ENCODE results near the gene SUPT5H. TPM values are rescaled to one million over a fixed set of nuclear protein-coding genes. Genes with fewer than 3 reads are reported as not detected.
A peak's percentile ranks its signal among the peaks of the same experiment; 100 is the strongest.

Gene SUPT5H
- total RNA-seq, 1 experiment from 2014 or later: 171 TPM

DNA sequence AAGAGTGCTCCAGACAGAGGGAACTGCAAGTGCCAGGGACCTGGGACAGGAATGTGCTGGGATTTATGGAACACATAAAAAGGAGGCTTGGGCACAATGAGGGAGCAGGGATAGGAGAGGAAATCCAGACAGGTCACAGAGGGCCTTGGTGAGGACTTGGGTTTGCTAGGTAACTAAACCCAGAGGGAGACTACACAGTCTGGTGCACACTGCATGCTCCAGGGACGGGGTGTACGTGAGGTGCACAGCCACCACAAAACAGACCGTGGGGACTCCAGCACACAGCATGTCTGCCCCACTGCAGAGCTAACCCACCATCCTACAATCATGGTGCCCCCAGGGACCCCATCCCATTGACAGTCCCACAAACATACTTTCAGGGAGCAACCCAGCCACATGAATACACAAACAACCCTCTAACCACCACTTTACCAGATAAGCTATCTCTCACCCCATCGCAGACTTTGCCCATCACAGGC lies 44.3 kb upstream of the SUPT5H start:
- POLR2A ChIA-PET: interaction anchor here (0.5 to 2.8 kb wide), 7 partner anchors 8 to 63 kb away, joined by 3 to 33 read pairs (median 7); partner anchors contain the start of genes MED29, PAF1, RPS16 and SAMD4B
- DNase-seq: no peak
- H3K9me3 Mint-ChIP-seq (ENCODE audit: unreplicated experiment): no peaks in the 10 kb centered on the region
- BruUV-seq (replicated peaks): TSS peak; percentile 40
- intact Hi-C loops (cut with micrococcal nuclease; ENCODE audit: unreplicated experiment): no loop called here
- H3K9me3 ChIP-seq: no peaks in the 10 kb centered on the region
- TF ChIP-seq, protein P1, sequence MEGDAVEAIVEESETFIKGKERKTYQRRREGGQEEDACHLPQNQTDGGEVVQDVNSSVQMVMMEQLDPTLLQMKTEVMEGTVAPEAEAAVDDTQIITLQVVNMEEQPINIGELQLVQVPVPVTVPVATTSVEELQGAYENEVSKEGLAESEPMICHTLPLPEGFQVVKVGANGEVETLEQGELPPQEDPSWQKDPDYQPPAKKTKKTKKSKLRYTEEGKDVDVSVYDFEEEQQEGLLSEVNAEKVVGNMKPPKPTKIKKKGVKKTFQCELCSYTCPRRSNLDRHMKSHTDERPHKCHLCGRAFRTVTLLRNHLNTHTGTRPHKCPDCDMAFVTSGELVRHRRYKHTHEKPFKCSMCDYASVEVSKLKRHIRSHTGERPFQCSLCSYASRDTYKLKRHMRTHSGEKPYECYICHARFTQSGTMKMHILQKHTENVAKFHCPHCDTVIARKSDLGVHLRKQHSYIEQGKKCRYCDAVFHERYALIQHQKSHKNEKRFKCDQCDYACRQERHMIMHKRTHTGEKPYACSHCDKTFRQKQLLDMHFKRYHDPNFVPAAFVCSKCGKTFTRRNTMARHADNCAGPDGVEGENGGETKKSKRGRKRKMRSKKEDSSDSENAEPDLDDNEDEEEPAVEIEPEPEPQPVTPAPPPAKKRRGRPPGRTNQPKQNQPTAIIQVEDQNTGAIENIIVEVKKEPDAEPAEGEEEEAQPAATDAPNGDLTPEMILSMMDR (IDR thresholded peaks at IDR 0.05; ENCODE audit: insufficient read depth in 1 of 2, low read depth in 1 of 2, low read length in 1 of 2, severe bottlenecking in 1 of 2, unreplicated experiment in 1 of 2): no peak
- no peaks in the 10 kb centered on the region for H3K27me3 Mint-ChIP-seq (ENCODE audit: insufficient read depth, unreplicated experiment)
- no peaks in the 10 kb centered on the region for H3K36me3 ChIP-seq (ENCODE audit: control insufficient read depth, insufficient read depth, low read length)
- peaks cover 36% of the 10 kb centered on the region for H3K4me1 Mint-ChIP-seq (ENCODE audit: low read depth, unreplicated experiment)
- H3K27ac Mint-ChIP-seq (ENCODE audit: unreplicated experiment): peak overlapping the region; percentile 84
- peaks cover 54% of the 10 kb centered on the region for H3K36me3 Mint-ChIP-seq (ENCODE audit: insufficient read depth, unreplicated experiment)
- peak overlapping the region; percentile 91 for H3K4me3 Mint-ChIP-seq (ENCODE audit: unreplicated experiment)
- CTCF ChIA-PET: interaction anchor here (0.8 to 1.2 kb wide), 4 partner anchors 11 to 18 kb away, joined by 3 to 16 read pairs (median 4); partner anchors contain the start of gene PLEKHG2
- H3K4me3 ChIP-seq (ENCODE audit: low read depth, low read length): no peak overlapping the region
- H3K4me1 ChIP-seq: peaks cover 59% of the 10 kb centered on the region
- no peaks in the 10 kb centered on the region for H3K27me3 ChIP-seq (replicated peaks; ENCODE audit: control insufficient read depth, insufficient read depth, low read length)

DNA sequence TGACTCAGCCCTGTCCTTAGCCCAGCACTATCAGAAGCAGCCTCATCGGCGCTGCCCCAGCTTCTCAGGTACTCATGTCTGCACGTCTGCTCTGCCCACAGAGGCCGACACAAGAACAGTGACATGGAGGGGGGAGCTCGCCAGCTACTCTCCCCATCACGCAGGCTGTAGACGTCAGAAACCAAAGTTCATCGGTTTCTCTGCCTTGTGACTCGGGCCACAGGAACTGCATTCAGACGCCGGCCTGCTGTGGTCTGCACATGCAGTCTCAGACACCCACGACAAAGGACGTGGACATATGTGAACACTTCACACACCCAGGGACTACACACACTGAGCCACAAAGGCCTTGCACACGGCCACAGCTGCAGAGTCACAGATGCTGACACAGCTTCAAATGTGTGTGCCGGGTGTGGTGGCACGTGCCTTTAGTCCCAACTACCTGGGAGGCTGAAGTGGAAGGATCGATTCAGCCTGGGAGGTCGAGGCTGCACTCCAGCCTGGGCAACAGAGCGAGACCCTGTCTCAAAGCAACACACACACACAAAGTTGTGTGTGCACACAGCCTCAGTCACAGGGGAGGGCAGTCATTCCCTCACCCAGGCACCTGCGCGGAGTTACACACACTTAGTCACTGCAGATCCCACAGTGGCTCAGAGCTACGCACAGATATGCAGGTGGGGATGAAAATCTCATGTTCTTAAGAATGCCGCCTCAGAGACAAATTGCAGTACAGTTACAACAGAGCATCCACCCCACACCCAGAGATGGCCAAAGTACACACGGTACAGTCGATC lies 43.6 kb upstream of the SUPT5H start:
- H3K4me3 ChIP-seq (ENCODE audit: low read depth, low read length): peak overlapping the region; percentile 51
- no TSS peak for BruUV-seq (replicated peaks)
- ChIA-PET CTCF (interaction anchor here (0.6 to 1.2 kb wide), 5 partner anchors 10 to 19 kb away, joined by 3 to 16 read pairs (median 3); partner anchors contain the start of gene PLEKHG2), POLR2A (interaction anchor here (0.5 to 2.8 kb wide), 11 partner anchors 8 to 79 kb away, joined by 3 to 33 read pairs (median 6); partner anchors contain the start of genes MED29, PAF1, PLEKHG2 and RPS16)
- no peaks in the 10 kb centered on the region for H3K9me3 ChIP-seq
- no peaks in the 10 kb centered on the region for H3K36me3 ChIP-seq (ENCODE audit: control insufficient read depth, insufficient read depth, low read length)
- DNase-seq: peak; percentile 89 to 96
- Mint-ChIP-seq H3K9me3 (ENCODE audit: unreplicated experiment) (no peaks in the 10 kb centered on the region), H3K36me3 (ENCODE audit: insufficient read depth, unreplicated experiment) (peaks cover 60% of the 10 kb centered on the region), H3K27me3 (ENCODE audit: insufficient read depth, unreplicated experiment) (no peaks in the 10 kb centered on the region), H3K27ac (ENCODE audit: unreplicated experiment) (peak overlapping the region; percentile 84), H3K4me1 (ENCODE audit: low read depth, unreplicated experiment) (peaks cover 41% of the 10 kb centered on the region), H3K4me3 (ENCODE audit: unreplicated experiment) (peak overlapping the region; percentile 91)
- intact Hi-C loops (cut with micrococcal nuclease; ENCODE audit: unreplicated experiment): loop anchor here (1.0 kb wide), 1 partner anchor 11 kb away; the partner anchor contains the start of gene PLEKHG2
- TF ChIP-seq, protein P1 (IDR thresholded peaks at IDR 0.05; ENCODE audit: insufficient read depth in 1 of 2, low read depth in 1 of 2, low read length in 1 of 2, severe bottlenecking in 1 of 2, unreplicated experiment in 1 of 2): no peak
- H3K27me3 ChIP-seq (replicated peaks; ENCODE audit: control insufficient read depth, insufficient read depth, low read length): no peaks in the 10 kb centered on the region
- H3K4me1 ChIP-seq: peaks cover 59% of the 10 kb centered on the region

Data from Caco-2 (cell line).